Muscle of arm (tissue), 12 donors: ENCODE data around the gene TRIM13. TPM values are rescaled to one million over a fixed set of nuclear protein-coding genes. Genes with fewer than 3 reads are reported as not detected.

Experiments used
- DNase-seq: peaks from one replicate; pipeline ENCODE4 v3.0.0-alpha.2; 2013
- polyA plus RNA-seq, 12 donors: library from polyadenylated mRNA; unstranded; fragments of 120-200 nt; gene quantifications; one replicate each; pipeline ENCODE4 v1.2.1, GENCODE V29; 2013; ENCODE audit not compliant: insufficient read length in 12 of 12

TRIM13 gene
- polyA plus RNA-seq, 12 donors = 22.1 to 95.1 (median 28.1) TPM

GRCh38 chr13:49993111-49993510, 3.7 kb upstream of the TRIM13 start:
- DNase-seq = no peak

GRCh38 chr13:49993666-49994065, 3.2 kb upstream of the TRIM13 start:
- DNase-seq = no peak

GRCh38 chr13:49995625-49996101, 1.2 kb upstream of the TRIM13 start:
- DNase-seq = peak; percentile 48

GRCh38 chr13:49996161-49996915, 504 bp upstream of the TRIM13 start:
- DNase-seq = peak; percentile 89

GRCh38 chr13:49997955-49998354, 1.1 kb downstream of the TRIM13 start:
- no peak for DNase-seq

- no peak for DNase-seq
Observed at GRCh38 chr13:49998714-49999624, 2.1 kb downstream of the TRIM13 start.

GRCh38 chr13:50001287-50001686, 4.4 kb downstream of the TRIM13 start:
- no peak for DNase-seq

- no peak for DNase-seq
Observed at GRCh38 chr13:50006426-50007135, 9.7 kb downstream of the TRIM13 start.

- no peak for DNase-seq
Observed at GRCh38 chr13:50011461-50011860, 14.6 kb downstream of the TRIM13 start.

- DNase-seq = no peak
Observed at GRCh38 chr13:50012396-50013169, 15.7 kb downstream of the TRIM13 start.

GRCh38 chr13:50014386-50014785, 17.5 kb downstream of the TRIM13 start:
- DNase-seq = no peak

- DNase-seq = no peak
Observed at GRCh38 chr13:50015258-50015657, 18.4 kb downstream of the TRIM13 start, which contains the start of gene KCNRG. KCNRG (plus strand) TSS chr13:50015444; CDS start chr13:50015494, 50 bp downstream.

GRCh38 chr13:50015750-50016149, 18.9 kb downstream of the TRIM13 start:
- no peak for DNase-seq

GRCh38 chr13:50016444-50016843, 19.6 kb downstream of the TRIM13 start:
- no peak for DNase-seq

- no peak for DNase-seq
Observed at GRCh38 chr13:50017819-50018218, 21.0 kb downstream of the TRIM13 start.

GRCh38 chr13:50025436-50025835, 28.6 kb downstream of the TRIM13 start:
- no peak for DNase-seq

- DNase-seq = no peak
Observed at GRCh38 chr13:50026788-50027473, 30.1 kb downstream of the TRIM13 start.

GRCh38 chr13:50030315-50030714, 33.5 kb downstream of the TRIM13 start:
- no peak for DNase-seq

GRCh38 chr13:50033725-50034124, 36.9 kb downstream of the TRIM13 start:
- DNase-seq = no peak

GRCh38 chr13:50037788-50038187, 40.9 kb downstream of the TRIM13 start:
- no peak for DNase-seq

GRCh38 chr13:50038266-50038665, 41.4 kb downstream of the TRIM13 start:
- no peak for DNase-seq
